Measurements from ENCODE around the gene TIMP4. TPM values are rescaled to one million over a fixed set of nuclear protein-coding genes. Genes with fewer than 3 reads are reported as not detected.
A peak's percentile ranks its signal among the peaks of the same experiment; 100 is the strongest.

TIMP4 gene
- total RNA-seq, 6 experiments from 2014 or later, result 0.14 to 1.2 (median 0.96) TPM

GRCh38 chr3:12192655-12193484, 34.2 kb upstream of the TIMP4 start:
- peaks cover 60% of the 10 kb centered on the region for H3K4me1 Mint-ChIP-seq (ENCODE audit: low read depth)

GRCh38 chr3:12192173-12192572, 33.5 kb upstream of the TIMP4 start:
- Mint-ChIP-seq H3K27me3 (ENCODE audit: insufficient read depth) (peaks cover 5% of the 10 kb centered on the region), H3K4me3 (no peak overlapping the region), H3K4me1 (ENCODE audit: low read depth) (peaks cover 67% of the 10 kb centered on the region), H3K9me3 (no peaks in the 10 kb centered on the region), H3K36me3 (ENCODE audit: low read depth) (peaks cover 12% of the 10 kb centered on the region), H3K27ac (peak overlapping the region; percentile 78; the same call in 1 of the 2 replicates)
- TF ChIP-seq CTCF (IDR thresholded peaks at IDR 0.05), result no peak
- no peak for DNase-seq

More at GRCh38 chr3:12192655-12193484, 34.2 kb upstream of the TIMP4 start:
- TF ChIP-seq CTCF (IDR thresholded peaks at IDR 0.05), result no peak
- Mint-ChIP-seq H3K27ac (peak overlapping the region; percentile 78), H3K36me3 (ENCODE audit: low read depth) (peaks cover 12% of the 10 kb centered on the region), H3K27me3 (ENCODE audit: insufficient read depth) (peaks cover 5% of the 10 kb centered on the region), H3K9me3 (no peaks in the 10 kb centered on the region), H3K4me3 (no peak overlapping the region)
- no peak for DNase-seq

- no peak for TF ChIP-seq CTCF (IDR thresholded peaks at IDR 0.05)
- no peak overlapping the region for H3K27ac Mint-ChIP-seq
- H3K9me3 Mint-ChIP-seq, result no peaks in the 10 kb centered on the region
- DNase-seq, result no peak
- no peak overlapping the region for H3K4me3 Mint-ChIP-seq
- H3K4me1 Mint-ChIP-seq (ENCODE audit: low read depth), result peaks cover 65% of the 10 kb centered on the region
- H3K27me3 Mint-ChIP-seq (ENCODE audit: insufficient read depth), result peaks cover 5% of the 10 kb centered on the region
- peaks cover 12% of the 10 kb centered on the region for H3K36me3 Mint-ChIP-seq (ENCODE audit: low read depth)
Measured at GRCh38 chr3:12191559-12191958, 32.8 kb upstream of the TIMP4 start.

GRCh38 chr3:12190832-12191231, 32.1 kb upstream of the TIMP4 start:
- H3K4me1 Mint-ChIP-seq (ENCODE audit: low read depth), result peaks cover 59% of the 10 kb centered on the region
- no peak overlapping the region for H3K27ac Mint-ChIP-seq

GRCh38 chr3:12190221-12190807, 31.6 kb upstream of the TIMP4 start:
- Mint-ChIP-seq H3K36me3 (ENCODE audit: low read depth) (peaks cover 12% of the 10 kb centered on the region), H3K27me3 (ENCODE audit: insufficient read depth) (peaks cover 5% of the 10 kb centered on the region), H3K9me3 (no peaks in the 10 kb centered on the region), H3K4me1 (ENCODE audit: low read depth) (peaks cover 53% of the 10 kb centered on the region), H3K4me3 (no peak overlapping the region), H3K27ac (no peak overlapping the region)
- TF ChIP-seq CTCF (IDR thresholded peaks at IDR 0.05), result no peak
- no peak for DNase-seq

More at GRCh38 chr3:12190832-12191231, 32.1 kb upstream of the TIMP4 start:
- Mint-ChIP-seq H3K4me3 (no peak overlapping the region), H3K9me3 (no peaks in the 10 kb centered on the region), H3K27me3 (ENCODE audit: insufficient read depth) (peaks cover 5% of the 10 kb centered on the region), H3K36me3 (ENCODE audit: low read depth) (peaks cover 12% of the 10 kb centered on the region)
- TF ChIP-seq CTCF (IDR thresholded peaks at IDR 0.05), result no peak
- no peak for DNase-seq

Measured in HFFc6 (cell line).